NCI-H82 (cell line): Measurements from ENCODE around the gene SULT1A3.
"Not testable (repeated sequence)": the region's sequence is repeated elsewhere in the genome, so short reads cannot be mapped to it uniquely, and the experiment has no call there.

ENCODE experiments used
- DNase-seq: peaks from one replicate; lab custom pipeline; 2025; lab: John Stamatoyannopoulos, UW

Gene SULT1A3

GRCh38 chr16:30186782-30187555, 12.1 kb upstream of the SULT1A3 start:
- DNase-seq = peak; percentile 72

- no peak for DNase-seq
Observed at GRCh38 chr16:30187556-30187865, 11.5 kb upstream of the SULT1A3 start.

- DNase-seq = no peak
Observed at GRCh38 chr16:30187971-30188561, 11.0 kb upstream of the SULT1A3 start.

- not testable (repeated sequence) for DNase-seq
Observed at GRCh38 chr16:30191158-30191557, 7.9 kb upstream of the SULT1A3 start.

- not testable (repeated sequence) for DNase-seq
Observed at GRCh38 chr16:30193098-30193497, 6.0 kb upstream of the SULT1A3 start.

- DNase-seq = not testable (repeated sequence)
Observed at GRCh38 chr16:30193615-30194014, 5.4 kb upstream of the SULT1A3 start, which contains the start of the genes BOLA2B and SLX1A. Gene BOLA2B (minus strand): TSS chr16:30193666. CDS start chr16:30193595, 71 bp downstream. Gene SLX1A (plus strand): TSS chr16:30193875. CDS start chr16:30194085, 210 bp downstream.

- DNase-seq = not testable (repeated sequence)
Observed at GRCh38 chr16:30194172-30194925, 4.7 kb upstream of the SULT1A3 start.

GRCh38 chr16:30197001-30197400, 2.1 kb upstream of the SULT1A3 start:
- not testable (repeated sequence) for DNase-seq

GRCh38 chr16:30199608-30200343, 721 bp downstream of the SULT1A3 start:
- not testable (repeated sequence) for DNase-seq

GRCh38 chr16:30205541-30206236, 6.6 kb downstream of the SULT1A3 start:
- not testable (repeated sequence) for DNase-seq

- DNase-seq = not testable (repeated sequence)
Observed at GRCh38 chr16:30206252-30206651, 7.2 kb downstream of the SULT1A3 start.

GRCh38 chr16:30207063-30207704, 8.1 kb downstream of the SULT1A3 start:
- not testable (repeated sequence) for DNase-seq

- not testable (repeated sequence) for DNase-seq
Observed at GRCh38 chr16:30209032-30209431, 10.0 kb downstream of the SULT1A3 start.

- DNase-seq = not testable (repeated sequence)
Observed at GRCh38 chr16:30211414-30211813, 12.4 kb downstream of the SULT1A3 start.

GRCh38 chr16:30217082-30217481, 18.0 kb downstream of the SULT1A3 start:
- DNase-seq = not testable (repeated sequence)

- DNase-seq = not testable (repeated sequence)
Observed at GRCh38 chr16:30248379-30248778, 49.3 kb downstream of the SULT1A3 start, which contains the start of gene NPIPB13. Gene NPIPB13 (minus strand): TSS chr16:30248479. CDS start chr16:30245573, 2,906 bp downstream.
